Stimulated activated CD4-positive, alpha-beta T cell treated with anti-CD3 and anti-CD28 coated beads, Interleukin-15, amount 100 ng/mL, for 48 hours (primary cell): Measurements from ENCODE around the gene TOP3B.

ENCODE experiments used
- DNase-seq, 2 donors: peaks; one replicate each; pipeline ENCODE4 v3.0.0-alpha.2; 2020; ENCODE audit warnings: low read depth in 2 of 2

Gene TOP3B, protein sequence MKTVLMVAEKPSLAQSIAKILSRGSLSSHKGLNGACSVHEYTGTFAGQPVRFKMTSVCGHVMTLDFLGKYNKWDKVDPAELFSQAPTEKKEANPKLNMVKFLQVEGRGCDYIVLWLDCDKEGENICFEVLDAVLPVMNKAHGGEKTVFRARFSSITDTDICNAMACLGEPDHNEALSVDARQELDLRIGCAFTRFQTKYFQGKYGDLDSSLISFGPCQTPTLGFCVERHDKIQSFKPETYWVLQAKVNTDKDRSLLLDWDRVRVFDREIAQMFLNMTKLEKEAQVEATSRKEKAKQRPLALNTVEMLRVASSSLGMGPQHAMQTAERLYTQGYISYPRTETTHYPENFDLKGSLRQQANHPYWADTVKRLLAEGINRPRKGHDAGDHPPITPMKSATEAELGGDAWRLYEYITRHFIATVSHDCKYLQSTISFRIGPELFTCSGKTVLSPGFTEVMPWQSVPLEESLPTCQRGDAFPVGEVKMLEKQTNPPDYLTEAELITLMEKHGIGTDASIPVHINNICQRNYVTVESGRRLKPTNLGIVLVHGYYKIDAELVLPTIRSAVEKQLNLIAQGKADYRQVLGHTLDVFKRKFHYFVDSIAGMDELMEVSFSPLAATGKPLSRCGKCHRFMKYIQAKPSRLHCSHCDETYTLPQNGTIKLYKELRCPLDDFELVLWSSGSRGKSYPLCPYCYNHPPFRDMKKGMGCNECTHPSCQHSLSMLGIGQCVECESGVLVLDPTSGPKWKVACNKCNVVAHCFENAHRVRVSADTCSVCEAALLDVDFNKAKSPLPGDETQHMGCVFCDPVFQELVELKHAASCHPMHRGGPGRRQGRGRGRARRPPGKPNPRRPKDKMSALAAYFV

DNA sequence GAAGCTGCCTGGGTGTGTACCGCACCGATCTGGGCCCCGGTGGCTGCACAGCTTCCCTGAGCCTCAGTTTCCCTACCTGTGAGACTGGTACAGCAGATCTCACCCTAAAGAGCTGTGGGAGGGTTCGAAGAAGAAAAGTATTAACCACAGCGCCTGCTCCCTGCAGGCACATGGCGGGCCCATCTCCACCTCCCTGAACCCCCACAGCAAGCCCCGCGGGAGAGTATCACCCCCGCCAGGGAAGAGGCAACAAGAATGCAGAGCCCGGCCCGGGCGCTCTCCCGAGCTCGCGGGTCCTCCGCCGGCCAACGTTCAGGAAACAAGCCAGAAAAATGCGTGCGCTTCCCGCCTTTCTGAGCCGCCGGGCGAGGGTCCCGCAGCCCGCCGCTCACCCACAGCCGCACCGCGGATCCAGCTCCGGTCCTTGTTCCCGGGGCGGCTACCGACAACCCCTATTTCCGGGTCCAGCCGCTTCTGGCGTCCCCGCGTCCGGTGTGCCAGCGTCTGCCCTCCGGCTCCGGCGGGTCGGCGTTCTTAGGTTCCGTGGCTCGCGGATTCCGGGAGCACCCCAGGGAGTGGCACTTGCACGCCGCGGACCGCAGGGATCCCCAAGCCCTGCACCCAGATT is at the start of gene TOP3B:
TSS of gene TOP3B (minus strand) at position 450 of the 628 bp plus-strand sequence. CDS start 7,078 bp downstream, outside the sequence.
- peak; percentile 77 to 78 for DNase-seq

DNA sequence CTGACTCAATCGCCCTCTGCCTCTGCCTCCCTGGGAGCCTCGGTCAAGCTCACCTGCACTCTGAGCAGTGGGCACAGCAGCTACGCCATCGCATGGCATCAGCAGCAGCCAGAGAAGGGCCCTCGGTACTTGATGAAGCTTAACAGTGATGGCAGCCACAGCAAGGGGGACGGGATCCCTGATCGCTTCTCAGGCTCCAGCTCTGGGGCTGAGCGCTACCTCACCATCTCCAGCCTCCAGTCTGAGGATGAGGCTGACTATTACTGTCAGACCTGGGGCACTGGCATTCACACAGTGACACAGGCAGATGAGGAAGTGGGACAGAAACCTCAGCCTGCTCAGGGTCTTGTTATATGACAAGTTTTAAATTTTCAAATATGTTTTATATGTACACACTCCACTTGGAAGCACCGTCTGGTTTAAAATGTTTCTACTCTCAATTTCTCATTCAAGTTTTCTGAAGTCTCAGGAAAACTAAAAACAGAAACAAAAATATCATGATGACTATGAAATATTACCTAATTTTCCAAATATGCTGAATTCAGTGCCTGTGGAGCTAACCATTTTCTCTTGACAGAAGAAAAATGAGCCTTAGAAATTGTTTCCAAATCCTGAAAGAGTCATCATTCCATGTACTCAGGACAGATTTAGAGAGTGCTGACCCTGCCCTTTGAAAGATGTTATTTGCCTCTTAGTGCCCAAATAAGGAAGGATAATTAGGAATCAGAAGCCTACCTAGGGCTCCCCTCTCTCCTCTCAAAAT is 48.8 kb upstream of the TOP3B start:
- DNase-seq = no peak

DNA sequence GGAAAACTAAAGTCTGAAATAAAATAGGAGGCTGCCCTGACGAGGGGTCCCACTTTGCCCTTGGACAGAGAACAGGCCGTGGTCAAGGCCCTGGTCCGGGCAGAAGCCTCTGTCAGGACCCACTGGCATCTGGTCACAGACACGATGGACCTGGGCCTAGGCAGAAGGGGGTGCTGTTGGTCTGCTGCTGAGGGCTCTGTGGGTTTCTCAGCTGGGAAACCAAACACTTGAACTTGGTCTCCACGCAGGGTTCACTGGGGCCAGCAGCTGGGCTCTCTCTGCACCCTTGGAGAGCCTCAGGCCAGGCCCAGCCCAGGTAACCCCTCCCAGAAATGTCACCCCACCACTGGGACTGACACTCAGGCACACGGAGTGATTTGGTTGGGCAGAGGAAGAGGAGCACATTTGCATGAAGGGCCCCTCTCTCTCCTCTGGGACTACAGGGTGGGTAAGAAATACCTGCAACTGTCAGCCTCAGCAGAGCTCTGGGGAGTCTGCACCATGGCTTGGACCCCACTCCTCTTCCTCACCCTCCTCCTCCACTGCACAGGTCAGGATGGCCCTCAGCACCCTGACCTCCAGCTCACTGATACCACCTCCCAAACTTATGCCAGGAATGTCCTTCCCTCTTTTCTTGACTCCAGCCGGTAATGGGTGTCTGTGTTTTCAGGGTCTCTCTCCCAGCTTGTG is 48.1 kb upstream of the TOP3B start:
- no peak for DNase-seq

DNA sequence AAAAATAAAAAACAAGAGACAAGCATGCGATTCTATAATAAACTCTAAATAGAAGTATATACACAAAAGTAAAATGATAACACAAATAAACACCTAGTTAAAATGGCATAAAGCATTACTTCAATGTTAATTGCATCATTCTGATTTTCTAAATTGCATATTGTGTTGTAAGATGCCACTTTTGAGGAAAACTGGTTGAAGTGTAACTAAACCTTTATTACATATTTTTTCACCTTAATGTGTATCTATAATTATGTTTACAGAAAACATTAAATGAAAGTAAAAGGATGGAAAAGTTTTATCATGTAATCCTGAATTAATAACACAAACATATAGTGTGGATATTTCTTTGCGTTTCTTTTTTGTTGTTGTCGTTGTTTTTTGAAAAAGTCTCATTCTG is 45.4 kb upstream of the TOP3B start:
- DNase-seq = no peak

DNA sequence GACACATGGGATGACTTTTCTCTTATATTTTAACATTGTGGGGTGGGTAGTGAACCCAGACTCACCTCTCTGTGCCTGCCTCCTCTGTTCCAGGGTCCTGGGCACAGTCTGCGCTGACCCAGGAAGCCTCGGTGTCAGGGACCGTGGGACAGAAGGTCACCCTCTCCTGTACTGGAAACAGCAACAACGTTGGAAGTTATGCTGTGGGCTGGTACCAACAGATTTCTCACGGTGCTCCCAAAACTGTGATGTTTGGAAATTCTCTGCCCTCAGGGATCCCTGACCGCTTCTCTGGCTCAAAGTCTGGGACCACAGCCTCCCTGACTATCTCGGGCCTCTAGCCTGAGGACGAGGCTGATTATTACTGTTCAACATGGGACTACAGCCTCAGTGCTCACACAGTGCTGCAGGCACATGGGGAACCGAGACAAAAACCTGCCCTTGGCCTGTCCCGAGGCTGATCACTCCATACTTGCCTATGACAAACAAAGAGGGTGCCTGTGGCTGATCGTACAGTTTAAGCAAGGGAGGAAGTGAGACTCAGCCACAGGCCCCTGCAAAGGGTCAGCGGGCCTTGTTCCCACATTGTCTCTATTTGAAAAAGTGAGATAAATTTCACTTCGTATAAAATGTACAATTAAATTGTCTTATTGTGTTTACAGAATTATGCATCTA is 43.7 kb upstream of the TOP3B start:
- no peak for DNase-seq

DNA sequence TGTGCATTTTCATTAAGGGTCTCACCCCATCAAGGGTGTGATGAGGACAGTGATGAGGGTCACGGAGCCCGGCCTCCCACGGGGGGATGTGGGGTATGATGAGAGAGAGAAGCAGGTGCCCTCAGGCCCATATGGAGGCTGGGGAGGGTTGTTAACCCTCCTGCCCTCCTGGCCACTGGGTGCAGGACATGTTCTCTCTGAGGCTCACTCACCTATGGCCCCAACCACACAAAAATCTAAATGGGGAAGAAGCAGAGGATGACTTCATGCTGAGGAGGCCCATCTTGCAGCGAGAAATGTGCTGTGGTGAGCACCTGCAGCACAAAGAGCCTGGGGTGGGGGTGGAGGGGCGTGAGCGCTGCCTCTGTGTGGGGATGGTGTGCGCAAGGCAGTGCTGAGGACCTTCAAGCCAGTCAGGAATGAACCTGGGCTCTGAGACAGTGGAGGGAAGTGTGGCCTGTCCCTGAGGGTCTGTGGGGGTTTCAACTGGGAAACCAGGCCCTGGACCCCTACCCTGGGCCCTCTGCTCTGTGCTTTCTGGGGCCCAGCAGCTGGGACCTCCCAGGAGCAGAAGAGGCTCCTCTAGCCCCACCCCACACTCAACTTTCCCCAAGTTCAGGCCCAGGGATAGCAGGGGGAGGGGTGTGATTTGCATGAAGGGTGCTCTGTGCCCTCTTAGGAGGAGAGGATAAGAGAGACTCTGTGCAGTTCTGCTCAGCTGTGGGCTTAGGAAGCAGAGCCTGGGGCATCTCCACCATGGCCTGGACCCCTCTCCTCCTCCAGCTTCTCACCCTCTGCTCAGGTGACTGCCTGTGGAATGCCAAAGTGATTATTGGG is 43.0 kb upstream of the TOP3B start:
- DNase-seq = no peak

DNA sequence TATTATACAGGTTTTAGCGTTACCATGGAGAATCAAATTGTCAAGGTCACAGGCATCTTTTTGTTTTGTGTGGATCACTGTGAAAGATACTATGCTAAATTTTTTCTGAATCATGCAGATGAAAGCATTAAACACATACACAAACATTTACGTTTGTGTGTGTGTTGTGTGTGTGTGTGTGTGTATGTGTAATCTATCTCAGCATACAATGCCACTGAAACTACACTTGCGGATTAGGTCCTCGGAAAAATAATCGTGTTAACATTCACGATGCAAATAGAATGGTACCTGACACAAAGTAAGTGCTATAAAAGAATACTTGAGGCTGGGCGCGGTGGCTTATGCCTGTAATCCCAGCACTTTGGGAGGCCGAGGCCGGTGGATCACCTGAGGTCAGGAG is 41.9 kb upstream of the TOP3B start:
- no peak for DNase-seq

DNA sequence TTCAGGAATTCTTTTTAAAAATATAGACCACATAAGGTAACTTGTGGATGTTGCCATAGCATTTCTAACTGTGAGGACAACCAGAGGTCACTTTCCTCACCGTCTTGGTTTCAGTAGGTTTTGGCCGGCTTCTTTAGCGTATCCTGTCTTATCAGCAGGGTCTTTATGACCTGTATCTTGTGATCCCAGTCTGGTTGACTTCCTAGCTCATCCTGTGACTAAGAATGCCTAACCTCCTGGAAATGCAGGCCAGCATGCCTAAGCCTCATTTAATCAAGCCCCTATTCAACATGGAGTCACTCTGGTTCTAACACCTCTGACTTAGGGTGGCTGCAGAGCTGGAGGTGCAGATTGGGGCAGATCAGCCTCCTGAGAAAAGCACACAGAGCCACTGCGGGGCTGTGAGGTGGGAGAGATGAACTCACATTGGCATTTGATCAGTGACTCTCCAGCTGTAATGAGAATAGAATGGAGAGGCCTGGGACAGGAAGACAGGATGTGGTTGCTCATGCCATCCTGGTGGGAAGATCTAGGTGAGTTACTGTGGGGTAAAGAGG is 41.1 kb upstream of the TOP3B start:
- DNase-seq = no peak

DNA sequence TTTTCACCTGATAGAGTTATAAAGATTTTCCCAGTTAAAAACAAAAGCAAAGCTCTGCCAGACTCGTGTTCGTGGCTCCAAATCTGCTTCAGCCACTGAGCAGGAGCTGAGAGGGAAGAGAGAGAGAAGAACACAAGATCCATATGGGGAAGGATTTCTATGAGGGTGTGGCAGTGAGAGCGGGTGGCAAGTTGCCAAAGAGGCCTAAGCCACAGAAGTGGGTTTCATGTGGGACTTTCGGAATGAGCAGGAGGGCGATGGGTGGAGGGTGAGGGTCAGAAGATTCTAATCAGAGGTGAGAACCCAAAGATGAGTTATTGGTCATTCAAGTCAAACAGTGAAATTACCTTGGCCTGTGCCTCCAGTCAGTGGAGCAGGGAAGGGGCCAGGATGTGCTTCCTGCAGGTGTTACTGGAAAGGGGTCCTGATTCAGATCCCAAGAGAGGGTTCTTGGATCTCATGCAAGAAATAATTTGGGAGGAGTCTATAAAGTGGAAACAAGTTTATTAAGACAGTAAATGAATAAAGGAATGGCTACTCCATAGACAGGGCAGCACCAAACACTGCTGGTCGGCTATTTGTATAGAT is 40.5 kb upstream of the TOP3B start:
- no peak for DNase-seq

DNA sequence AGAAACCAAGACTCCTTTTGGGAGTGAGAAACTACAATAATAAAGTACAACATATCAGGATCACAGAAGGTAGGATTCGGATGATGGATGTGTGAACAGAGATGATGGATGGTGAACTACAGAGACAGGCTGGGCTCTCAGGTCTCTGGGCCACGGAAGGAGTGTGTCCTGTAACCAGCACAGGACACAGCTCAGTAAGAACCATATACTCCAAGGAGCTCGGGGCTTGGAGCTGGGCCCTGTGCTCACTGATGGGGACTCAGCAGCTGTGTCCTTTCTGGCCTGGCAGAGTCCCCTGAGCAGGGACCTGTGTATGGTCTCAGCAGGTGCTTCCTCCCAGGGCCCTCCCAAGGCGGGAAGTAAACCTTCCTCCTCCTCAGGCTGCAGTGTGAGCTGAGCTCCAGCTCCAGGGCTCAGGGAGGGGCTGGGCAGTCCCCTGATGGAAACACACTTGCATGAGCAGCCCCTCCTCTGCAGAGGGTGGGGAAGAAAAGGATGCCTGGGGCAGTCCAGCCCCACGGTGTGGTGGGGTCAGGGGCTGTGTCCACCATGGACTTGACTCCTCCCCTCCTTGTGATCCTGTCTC is 39.8 kb upstream of the TOP3B start:
- DNase-seq = no peak

DNA sequence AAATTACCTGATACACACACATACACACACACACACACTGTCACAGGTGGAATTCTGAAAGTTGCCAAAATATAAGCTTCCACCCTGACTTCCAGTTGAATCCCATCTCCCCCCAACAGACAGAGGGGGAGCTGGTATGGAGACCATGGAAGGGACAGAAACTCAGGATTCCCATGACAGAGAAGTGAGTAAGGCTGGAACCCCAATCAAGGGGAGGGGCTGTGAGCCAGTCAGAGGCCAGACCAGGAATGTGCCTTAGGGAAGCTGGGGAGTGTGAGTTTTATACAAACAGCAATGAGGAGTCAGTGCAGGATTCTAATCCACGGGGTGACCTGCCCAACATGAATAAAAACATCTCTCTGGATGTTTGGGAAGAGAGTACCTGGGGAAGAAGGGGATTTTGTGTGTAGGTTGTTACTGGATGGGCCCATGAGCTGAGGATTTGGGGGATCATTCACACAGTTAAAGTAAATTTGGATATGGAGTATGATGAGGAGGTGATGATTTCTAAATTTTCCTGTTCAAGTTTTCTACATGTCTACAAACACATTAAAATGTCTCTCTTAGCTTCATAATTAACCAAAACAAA is 38.7 kb upstream of the TOP3B start:
- DNase-seq = no peak

DNA sequence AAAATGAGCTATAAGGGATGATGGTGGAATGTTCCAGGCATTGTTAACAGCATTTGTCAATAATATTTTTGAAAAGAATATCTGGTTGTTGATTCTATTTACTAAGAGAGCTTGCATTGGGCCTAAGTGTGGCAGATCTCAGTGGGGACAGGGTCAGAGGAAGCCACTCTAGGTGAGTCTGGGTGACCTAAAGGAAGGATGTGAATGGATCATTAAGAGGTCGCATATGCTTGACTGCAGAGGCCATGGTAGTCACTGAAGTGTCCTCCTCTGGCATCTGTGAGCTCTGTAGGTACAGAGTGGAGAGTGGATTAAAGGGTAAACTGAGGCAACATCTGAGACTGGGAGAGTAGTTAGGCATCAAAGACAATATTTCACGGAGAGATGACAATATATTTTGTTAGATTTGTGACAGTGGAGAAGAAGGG is 37.9 kb upstream of the TOP3B start:
- no peak for DNase-seq

DNA sequence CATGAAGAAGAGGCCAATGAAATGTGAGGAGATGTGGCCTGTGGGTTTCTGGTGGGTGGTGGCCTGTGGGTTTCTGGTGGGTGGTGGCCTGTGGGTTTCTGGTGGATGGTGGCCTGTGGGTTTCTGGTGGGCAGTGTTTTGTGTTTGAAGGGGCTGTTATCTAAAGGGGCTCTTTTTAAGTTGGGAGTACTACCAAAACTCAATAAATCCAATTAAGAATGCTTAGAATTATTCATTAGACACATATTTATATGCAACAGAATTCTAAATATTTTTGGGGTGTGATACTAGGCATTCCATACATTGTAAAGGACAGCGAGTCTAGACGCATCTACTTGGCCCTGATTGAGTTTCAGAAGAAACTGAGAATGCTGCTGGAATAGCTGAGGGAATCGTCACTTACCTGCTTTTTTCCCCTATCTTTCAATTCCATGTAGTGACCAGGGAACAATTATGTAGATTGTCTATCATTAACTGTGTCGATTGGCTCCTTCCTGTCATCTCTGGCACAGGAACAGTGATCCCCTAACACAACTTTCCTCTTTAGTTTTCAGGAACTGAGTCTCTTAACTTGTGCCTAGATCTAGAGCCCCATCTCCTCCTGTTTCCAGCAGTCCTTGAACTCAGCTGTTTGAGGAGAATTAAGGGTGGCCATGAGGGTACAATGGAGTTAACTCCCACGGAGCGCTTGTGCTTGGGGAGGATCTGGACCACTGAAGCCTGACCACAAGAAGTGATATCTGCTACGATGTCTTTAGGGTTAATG is 37.3 kb upstream of the TOP3B start:
- DNase-seq = no peak

DNA sequence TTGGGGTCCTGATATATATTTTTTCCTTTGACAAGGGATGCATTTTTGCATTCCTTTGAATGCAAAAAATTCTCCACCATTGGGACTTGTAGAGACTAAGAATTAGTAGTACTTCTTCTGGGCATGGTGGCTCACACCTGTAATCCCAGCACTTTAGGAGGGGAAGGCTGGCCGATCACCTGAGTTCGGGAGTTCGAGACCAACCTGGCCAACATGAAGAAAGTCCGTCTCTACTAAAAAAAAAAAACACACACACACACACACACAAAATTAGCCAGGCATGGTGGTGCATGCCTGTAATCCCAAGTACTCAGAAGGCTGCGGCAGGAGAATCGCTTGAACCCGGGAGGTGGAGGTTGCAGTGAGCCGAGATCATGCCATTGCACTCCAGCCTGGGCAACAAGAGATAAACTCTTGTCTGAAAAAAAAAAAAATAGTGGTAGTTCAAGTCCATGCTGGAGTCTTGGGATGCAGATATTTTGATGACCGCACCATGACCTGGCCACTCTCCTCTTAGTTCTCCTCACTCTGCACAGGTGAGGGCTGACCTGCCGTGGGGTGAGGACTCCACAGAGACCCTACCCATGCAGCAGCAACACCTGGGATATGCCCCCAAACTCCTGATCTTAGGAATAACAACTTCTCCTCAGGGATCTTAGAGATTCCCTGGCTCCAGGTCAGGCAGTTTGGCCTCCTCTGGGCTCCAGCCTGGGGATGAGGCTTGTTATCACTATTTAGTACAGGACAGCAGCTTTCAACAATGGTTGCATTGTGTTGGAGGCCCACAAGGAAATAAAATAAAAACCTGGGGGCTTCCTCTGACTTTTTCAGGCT is 36.5 kb upstream of the TOP3B start:
- no peak for DNase-seq

DNA sequence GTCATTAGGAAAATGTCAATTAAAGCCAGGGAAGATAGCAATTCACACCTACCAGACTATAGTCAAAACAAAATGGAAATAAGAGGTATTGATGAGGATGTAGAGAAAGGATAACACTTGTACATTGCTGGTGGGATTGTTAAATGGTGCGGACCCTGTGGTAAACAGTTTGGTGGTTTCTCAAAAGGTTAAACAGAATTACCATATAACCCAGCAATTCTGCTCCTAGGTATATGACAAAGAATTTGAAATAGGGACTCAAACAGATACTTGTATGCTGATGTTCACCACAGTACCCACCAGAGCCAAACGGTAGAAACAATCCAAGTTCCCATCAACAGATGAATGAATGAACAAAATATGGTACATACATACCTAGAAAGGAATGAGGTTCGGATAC is 33.0 kb upstream of the TOP3B start:
- no peak for DNase-seq

DNA sequence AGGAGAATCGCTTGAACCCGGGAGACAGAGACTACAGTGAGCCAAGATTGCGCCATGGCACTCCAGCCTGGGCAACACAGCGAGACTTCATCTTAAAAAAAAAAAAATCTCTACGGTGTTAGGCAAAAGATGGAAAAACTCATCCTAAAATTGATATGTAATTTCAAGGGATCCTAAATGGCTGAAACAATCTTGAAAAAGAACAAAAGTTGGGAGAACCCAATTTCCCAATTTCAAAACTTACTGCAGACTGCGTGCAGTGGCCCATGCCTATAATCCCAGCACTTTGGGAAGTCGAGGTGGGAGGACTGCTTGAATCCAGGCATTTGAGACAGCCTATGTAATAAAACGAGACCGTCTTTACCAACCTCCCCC is 31.7 kb upstream of the TOP3B start:
- no peak for DNase-seq
